GM23338 (cell line): ENCODE measurements around the gene SUPT7L. TPM values are rescaled to one million over a fixed set of nuclear protein-coding genes. Genes with fewer than 3 reads are reported as not detected.

Source experiments
- ATAC-seq: fragments of 200-7000 bp; cut with Tn5 transposase; 3 replicates; pipeline ENCODE4 v1.9.1; 2020
- DNase-seq: peaks from one replicate; pipeline ENCODE4 v3.0.0-alpha.2; 2015; ENCODE audit warnings: low spot score
- H2AFZ ChIP-seq: fragments of 200-600 bp; sonication (generic); 2 replicates; pipeline ENCODE4 v1.8.0; 2016; ENCODE audit warnings: antibody characterized with exemption, mild to moderate bottlenecking, moderate library complexity
- H3F3A ChIP-seq: fragments of 200-600 bp; sonication (generic); replicated peaks from 2 replicates; pipeline ENCODE4 v1.8.0; 2017; ENCODE audit warnings: antibody characterized with exemption, mixed run types, low read depth
- H3K27ac ChIP-seq: fragments of 200-600 bp; sonication (generic); 2 replicates; pipeline ENCODE4 v1.6.1; 2016; ENCODE audit warnings: low read depth
- H3K27me3 ChIP-seq: fragments of 200-600 bp; sonication (generic); 2 replicates; pipeline ENCODE4 v1.8.0; 2016; ENCODE audit warnings: mild to moderate bottlenecking, mixed run types, moderate library complexity; ENCODE audit not compliant: insufficient read depth
- H3K36me3 ChIP-seq: fragments of 200-600 bp; sonication (generic); 2 replicates; pipeline ENCODE4 v1.8.0; 2016; ENCODE audit warnings: mild to moderate bottlenecking; ENCODE audit not compliant: insufficient read depth
- H3K4me1 ChIP-seq: fragments of 200-600 bp; sonication (generic); 2 replicates; pipeline ENCODE4 v1.8.0; 2016; ENCODE audit warnings: mild to moderate bottlenecking, moderate library complexity; ENCODE audit not compliant: insufficient read depth
- H3K4me2 ChIP-seq: fragments of 200-600 bp; sonication (generic); 2 replicates; pipeline ENCODE4 v1.7.1; 2017; ENCODE audit warnings: mixed run types
- H3K4me3 ChIP-seq: fragments of 200-600 bp; sonication (generic); 2 replicates; pipeline ENCODE4 v1.6.1; 2016; ENCODE audit warnings: mixed run types
- H3K79me2 ChIP-seq: fragments of 200-600 bp; sonication (generic); replicated peaks from 2 replicates; pipeline ENCODE4 v1.8.0; 2017; ENCODE audit warnings: mild to moderate bottlenecking; ENCODE audit not compliant: insufficient read depth
- H3K9me2 ChIP-seq: fragments of 200-600 bp; sonication (generic); 2 replicates; pipeline ENCODE4 v1.8.0; 2017; ENCODE audit not compliant: insufficient read depth
- H4K20me1 ChIP-seq: fragments of 200-600 bp; sonication (generic); replicated peaks from 2 replicates; pipeline ENCODE4 v1.8.0; 2017; ENCODE audit warnings: mild to moderate bottlenecking; ENCODE audit not compliant: insufficient read depth
- H3K27ac Mint-ChIP-seq: 2 replicates; pipeline ENCODE4 v1.8.0; 2020; ENCODE audit warnings: inconsistent platforms, mild to moderate bottlenecking, moderate library complexity, mixed read lengths
- H3K27me3 Mint-ChIP-seq: 3 replicates; pipeline ENCODE4 v1.8.0; 2022; ENCODE audit warnings: low read depth, mild to moderate bottlenecking, moderate library complexity, mixed read lengths, inconsistent platforms; ENCODE audit not compliant: insufficient read depth, poor library complexity
- H3K36me3 Mint-ChIP-seq: 3 replicates; pipeline ENCODE4 v1.8.0; 2021; ENCODE audit warnings: low read depth, mild to moderate bottlenecking, inconsistent platforms, moderate library complexity, mixed read lengths
- H3K4me1 Mint-ChIP-seq: 3 replicates; pipeline ENCODE4 v1.8.0; 2020; ENCODE audit warnings: mild to moderate bottlenecking, inconsistent platforms, mixed read lengths
- H3K4me3 Mint-ChIP-seq: 3 replicates; pipeline ENCODE4 v1.8.0; 2021; ENCODE audit warnings: moderate library complexity, mild to moderate bottlenecking, inconsistent platforms, mixed read lengths
- H3K9me3 Mint-ChIP-seq: 3 replicates; pipeline ENCODE4 v1.8.0; 2020; ENCODE audit warnings: moderate library complexity, mild to moderate bottlenecking, inconsistent platforms, mixed read lengths
- CREB1 ChIP-seq: fragments of 250-450 bp; sonication (Bioruptor Pico); IDR thresholded peaks from 2 replicates; pipeline ENCODE4 v1.5.0; 2020; ENCODE audit warnings: low read depth, mild to moderate bottlenecking, moderate library complexity
- EZH2 ChIP-seq: fragments of 200-600 bp; sonication (generic); IDR thresholded peaks from one replicate; pipeline ENCODE4 v1.8.0; 2017; ENCODE audit warnings: antibody characterized with exemption, mild to moderate bottlenecking, low read depth; ENCODE audit not compliant: unreplicated experiment
- EZH2phosphoT487 ChIP-seq: fragments of 200-600 bp; sonication (generic); IDR thresholded peaks from one replicate; pipeline ENCODE4 v1.8.1; 2018; ENCODE audit warnings: antibody characterized with exemption; ENCODE audit not compliant: unreplicated experiment
- JUNB ChIP-seq: IDR thresholded peaks from one replicate; pipeline ENCODE4 v1.6.1; 2016; ENCODE audit warnings: antibody characterized with exemption; ENCODE audit not compliant: unreplicated experiment
- NANOG ChIP-seq: IDR thresholded peaks from 2 replicates; pipeline ENCODE4 v1.6.1; 2016; ENCODE audit warnings: antibody characterized with exemption, borderline replicate concordance
- POLR2AphosphoS5 ChIP-seq: IDR thresholded peaks from 2 replicates; pipeline ENCODE4 v1.6.1; 2016; ENCODE audit warnings: antibody characterized with exemption, low read depth
- STAT1 ChIP-seq: IDR thresholded peaks from one replicate; pipeline ENCODE4 v1.6.1; 2016; ENCODE audit warnings: antibody characterized with exemption; ENCODE audit not compliant: unreplicated experiment
- ZNF331 ChIP-seq: fragments of 250-450 bp; sonication (Bioruptor Pico); IDR thresholded peaks from 2 replicates; pipeline ENCODE4 v1.5.0; 2020; ENCODE audit warnings: low read depth, mild to moderate bottlenecking, moderate library complexity
- polyA plus RNA-seq: library from polyadenylated mRNA; unstranded; fragments of >200 nt; fragmentation: Nextera tagmentation; extraction: Ambion mirVana; gene quantifications from 2 replicates; pipeline ENCODE4 v1.2.1, GENCODE V29; 2016
- total RNA-seq: library from RNA; depleted of rRNA; stranded (reverse); fragments of >200 nt; shearing (Covaris generic); gene quantifications from 2 replicates; pipeline ENCODE4 v1.2.3, GENCODE V29; 2014
- TF ChIP-seq, protein P1 (sequence below), 2 experiments: fragments of 200-600 bp in 1 of 2; sonication (generic) in 1 of 2; conservative IDR thresholded peaks; 2 replicates each; pipeline versions ENCODE4 v1.5.1 to v1.6.1; 2016 to 2017; ENCODE audit warnings: antibody characterized with exemption in 2 of 2, low read depth in 2 of 2, mild to moderate bottlenecking in 2 of 2, moderate library complexity in 1 of 2
- TF ChIP-seq, protein P2 (sequence below): IDR thresholded peaks from one replicate; pipeline ENCODE4 v1.6.1; 2018; ENCODE audit warnings: antibody characterized with exemption; ENCODE audit not compliant: unreplicated experiment
- TF ChIP-seq, protein P3 (sequence below): IDR thresholded peaks from 2 replicates; pipeline ENCODE4 v1.6.1; 2016; ENCODE audit warnings: antibody characterized with exemption

SUPT7L gene
- total and polyA plus RNA-seq, 2 experiments from 2014 or later = 13.7 to 16.5 TPM

DNA sequence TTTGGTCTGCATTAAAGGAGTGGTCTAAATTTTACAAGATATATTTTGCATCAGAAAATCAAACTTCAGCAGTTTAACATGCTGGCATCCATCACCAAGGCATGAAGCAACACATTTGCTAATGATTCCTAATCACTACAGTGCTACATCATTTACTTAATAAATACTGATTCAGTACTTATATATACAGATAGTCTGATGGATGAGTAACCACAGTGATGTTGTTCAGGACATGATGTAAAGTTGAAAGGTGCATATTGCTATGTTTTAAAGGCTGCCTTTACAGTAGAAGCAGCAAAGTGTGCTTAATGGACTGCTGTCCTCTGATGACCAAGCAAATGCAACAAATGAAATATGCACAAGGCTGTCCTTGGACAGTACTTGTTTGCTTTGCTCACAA lies 11.1 kb downstream of the SUPT7L start (continued):
- TF ChIP-seq JUNB (no peak), POLR2AphosphoS5 (no peak), NANOG (no peak), ZNF331 (no peak), STAT1 (no peak), EZH2 (no peak)
- TF ChIP-seq, protein P1, sequence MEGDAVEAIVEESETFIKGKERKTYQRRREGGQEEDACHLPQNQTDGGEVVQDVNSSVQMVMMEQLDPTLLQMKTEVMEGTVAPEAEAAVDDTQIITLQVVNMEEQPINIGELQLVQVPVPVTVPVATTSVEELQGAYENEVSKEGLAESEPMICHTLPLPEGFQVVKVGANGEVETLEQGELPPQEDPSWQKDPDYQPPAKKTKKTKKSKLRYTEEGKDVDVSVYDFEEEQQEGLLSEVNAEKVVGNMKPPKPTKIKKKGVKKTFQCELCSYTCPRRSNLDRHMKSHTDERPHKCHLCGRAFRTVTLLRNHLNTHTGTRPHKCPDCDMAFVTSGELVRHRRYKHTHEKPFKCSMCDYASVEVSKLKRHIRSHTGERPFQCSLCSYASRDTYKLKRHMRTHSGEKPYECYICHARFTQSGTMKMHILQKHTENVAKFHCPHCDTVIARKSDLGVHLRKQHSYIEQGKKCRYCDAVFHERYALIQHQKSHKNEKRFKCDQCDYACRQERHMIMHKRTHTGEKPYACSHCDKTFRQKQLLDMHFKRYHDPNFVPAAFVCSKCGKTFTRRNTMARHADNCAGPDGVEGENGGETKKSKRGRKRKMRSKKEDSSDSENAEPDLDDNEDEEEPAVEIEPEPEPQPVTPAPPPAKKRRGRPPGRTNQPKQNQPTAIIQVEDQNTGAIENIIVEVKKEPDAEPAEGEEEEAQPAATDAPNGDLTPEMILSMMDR (conservative IDR thresholded peaks at IDR 0.05; ENCODE audit: low read depth in 2 of 2) = no peak
- TF ChIP-seq, protein P2, sequence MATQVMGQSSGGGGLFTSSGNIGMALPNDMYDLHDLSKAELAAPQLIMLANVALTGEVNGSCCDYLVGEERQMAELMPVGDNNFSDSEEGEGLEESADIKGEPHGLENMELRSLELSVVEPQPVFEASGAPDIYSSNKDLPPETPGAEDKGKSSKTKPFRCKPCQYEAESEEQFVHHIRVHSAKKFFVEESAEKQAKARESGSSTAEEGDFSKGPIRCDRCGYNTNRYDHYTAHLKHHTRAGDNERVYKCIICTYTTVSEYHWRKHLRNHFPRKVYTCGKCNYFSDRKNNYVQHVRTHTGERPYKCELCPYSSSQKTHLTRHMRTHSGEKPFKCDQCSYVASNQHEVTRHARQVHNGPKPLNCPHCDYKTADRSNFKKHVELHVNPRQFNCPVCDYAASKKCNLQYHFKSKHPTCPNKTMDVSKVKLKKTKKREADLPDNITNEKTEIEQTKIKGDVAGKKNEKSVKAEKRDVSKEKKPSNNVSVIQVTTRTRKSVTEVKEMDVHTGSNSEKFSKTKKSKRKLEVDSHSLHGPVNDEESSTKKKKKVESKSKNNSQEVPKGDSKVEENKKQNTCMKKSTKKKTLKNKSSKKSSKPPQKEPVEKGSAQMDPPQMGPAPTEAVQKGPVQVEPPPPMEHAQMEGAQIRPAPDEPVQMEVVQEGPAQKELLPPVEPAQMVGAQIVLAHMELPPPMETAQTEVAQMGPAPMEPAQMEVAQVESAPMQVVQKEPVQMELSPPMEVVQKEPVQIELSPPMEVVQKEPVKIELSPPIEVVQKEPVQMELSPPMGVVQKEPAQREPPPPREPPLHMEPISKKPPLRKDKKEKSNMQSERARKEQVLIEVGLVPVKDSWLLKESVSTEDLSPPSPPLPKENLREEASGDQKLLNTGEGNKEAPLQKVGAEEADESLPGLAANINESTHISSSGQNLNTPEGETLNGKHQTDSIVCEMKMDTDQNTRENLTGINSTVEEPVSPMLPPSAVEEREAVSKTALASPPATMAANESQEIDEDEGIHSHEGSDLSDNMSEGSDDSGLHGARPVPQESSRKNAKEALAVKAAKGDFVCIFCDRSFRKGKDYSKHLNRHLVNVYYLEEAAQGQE = no peak
- TF ChIP-seq, protein P3, sequence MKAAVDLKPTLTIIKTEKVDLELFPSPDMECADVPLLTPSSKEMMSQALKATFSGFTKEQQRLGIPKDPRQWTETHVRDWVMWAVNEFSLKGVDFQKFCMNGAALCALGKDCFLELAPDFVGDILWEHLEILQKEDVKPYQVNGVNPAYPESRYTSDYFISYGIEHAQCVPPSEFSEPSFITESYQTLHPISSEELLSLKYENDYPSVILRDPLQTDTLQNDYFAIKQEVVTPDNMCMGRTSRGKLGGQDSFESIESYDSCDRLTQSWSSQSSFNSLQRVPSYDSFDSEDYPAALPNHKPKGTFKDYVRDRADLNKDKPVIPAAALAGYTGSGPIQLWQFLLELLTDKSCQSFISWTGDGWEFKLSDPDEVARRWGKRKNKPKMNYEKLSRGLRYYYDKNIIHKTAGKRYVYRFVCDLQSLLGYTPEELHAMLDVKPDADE = no peak

DNA sequence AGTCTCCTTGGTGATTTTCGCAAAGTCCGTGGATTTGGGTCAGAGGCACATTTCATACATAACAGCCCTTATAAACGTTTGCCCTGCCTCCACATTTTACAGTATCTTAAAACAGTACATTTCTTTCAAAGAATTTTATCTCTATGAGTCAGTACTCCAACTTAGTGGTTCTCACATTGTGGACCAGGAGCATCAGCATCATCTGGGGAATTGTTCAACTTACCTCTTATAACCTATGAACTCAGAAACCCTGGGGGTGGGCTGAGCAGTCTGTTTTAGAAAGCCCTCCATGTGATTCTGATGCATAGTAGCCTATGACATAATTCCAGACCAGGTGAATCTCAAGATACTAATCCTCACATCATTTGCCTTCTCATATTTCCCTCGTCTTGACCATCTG lies 12.4 kb downstream of the SUPT7L start:
- no peak overlapping the region for H3K4me3 ChIP-seq
- H3K4me1 ChIP-seq = no peaks in the 10 kb centered on the region
- Mint-ChIP-seq H3K4me3 (no peak overlapping the region), H3K36me3 (peaks cover 54% of the 10 kb centered on the region), H3K9me3 (no peaks in the 10 kb centered on the region), H3K27ac (no peak overlapping the region), H3K27me3 (peaks cover 2% of the 10 kb centered on the region), H3K4me1 (no peaks in the 10 kb centered on the region)
- no peaks in the 10 kb centered on the region for H3K79me2 ChIP-seq
- H3K4me2 ChIP-seq = no peak overlapping the region
- 0 out of 2 replicates have a peak, but pooled peaks cover 7% of the 10 kb centered on the region for H4K20me1 ChIP-seq
- ATAC-seq (no peak), DNase-seq (no peak)
- H2AFZ ChIP-seq = no peak overlapping the region
- H3K36me3 ChIP-seq = peaks cover 37% of the 10 kb centered on the region
- H3K9me2 ChIP-seq = no peaks in the 10 kb centered on the region
- no peak overlapping the region for H3K27ac ChIP-seq
- H3F3A ChIP-seq = no peaks in the 10 kb centered on the region
- H3K27me3 ChIP-seq = no peaks in the 10 kb centered on the region
- TF ChIP-seq, protein P3 = no peak
- TF ChIP-seq, protein P2 = no peak
- TF ChIP-seq NANOG (no peak), ZNF331 (no peak), POLR2AphosphoS5 (no peak), STAT1 (no peak), EZH2phosphoT487 (no peak), CREB1 (CRISPR knock-in tag) (no peak), JUNB (no peak)
- TF ChIP-seq, protein P1 (conservative IDR thresholded peaks at IDR 0.05; ENCODE audit: low read depth in 2 of 2) = no peak
